NAMALWA (cell line): ENCODE data around the gene KRT81.
"Not testable (repeated sequence)": the region's sequence is repeated elsewhere in the genome, so short reads cannot be mapped to it uniquely, and the experiment has no call there.

Source experiments
- DNase-seq: peaks from one replicate; pipeline ENCODE4 v3.0.0-alpha.2; 2015; ENCODE audit warnings: low spot score

The KRT81 gene

GRCh38 chr12:52317468-52318052 is 26.2 kb upstream of the KRT81 start:
- no peak for DNase-seq

DNA sequence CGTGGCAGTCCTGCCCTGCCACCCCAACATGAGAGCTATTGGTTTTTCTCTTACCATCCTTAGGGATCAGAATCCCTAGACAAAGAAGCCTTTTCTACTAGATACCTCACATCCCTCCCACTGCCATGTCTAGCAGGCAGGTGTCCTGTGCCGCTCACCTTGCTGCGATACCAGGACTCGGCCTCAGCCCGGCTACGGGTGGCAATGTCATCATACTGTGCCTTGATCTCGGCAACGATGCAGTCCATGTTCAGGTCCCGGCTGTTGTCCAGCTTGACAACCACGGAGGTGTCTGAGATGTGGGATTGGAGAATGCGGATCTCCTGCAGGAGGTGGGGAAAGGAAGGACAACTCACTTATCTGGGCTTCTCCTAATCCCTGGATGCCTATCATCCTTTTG is 25.4 kb upstream of the KRT81 start:
- no peak for DNase-seq

DNA sequence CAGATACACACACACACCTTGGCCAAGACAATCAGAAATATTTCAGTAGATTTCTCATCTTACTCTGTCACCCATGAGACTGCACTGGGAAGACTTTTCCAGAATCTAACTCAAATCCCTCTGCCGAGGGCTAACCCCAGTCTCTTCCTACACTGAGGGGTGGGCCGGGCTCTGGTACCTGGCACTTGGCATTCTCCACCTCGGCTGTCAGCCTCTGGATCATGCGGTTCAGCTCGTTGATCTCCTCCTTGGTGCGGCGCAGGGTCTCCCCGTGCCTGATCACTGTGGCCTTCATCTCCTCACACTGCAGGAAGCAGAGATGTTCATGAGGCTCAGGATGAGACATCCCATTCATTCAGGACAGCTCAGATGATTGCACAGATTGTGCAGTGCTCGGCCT is 25.0 kb upstream of the KRT81 start:
- DNase-seq: no peak

DNA sequence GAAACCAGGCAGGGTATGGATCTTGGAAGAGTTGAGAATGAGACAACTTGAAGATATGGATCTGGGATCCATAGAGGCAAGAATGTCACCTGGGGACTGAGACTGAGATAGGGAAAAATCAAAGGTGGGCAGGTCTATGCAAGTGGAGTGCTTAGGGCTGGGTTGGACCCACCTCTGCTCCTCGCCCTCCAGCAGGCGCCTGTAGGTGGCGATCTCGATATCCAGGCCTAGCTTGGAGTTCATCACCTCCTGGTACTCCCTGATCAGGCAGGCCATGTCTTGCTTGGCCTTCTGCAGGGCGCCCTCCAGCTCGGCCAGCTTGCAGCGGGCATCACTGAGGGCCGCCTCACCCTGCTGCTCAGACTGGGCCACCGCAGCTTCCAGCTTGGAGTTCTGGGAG is 24.4 kb upstream of the KRT81 start:
- DNase-seq: peak; percentile 59

DNA sequence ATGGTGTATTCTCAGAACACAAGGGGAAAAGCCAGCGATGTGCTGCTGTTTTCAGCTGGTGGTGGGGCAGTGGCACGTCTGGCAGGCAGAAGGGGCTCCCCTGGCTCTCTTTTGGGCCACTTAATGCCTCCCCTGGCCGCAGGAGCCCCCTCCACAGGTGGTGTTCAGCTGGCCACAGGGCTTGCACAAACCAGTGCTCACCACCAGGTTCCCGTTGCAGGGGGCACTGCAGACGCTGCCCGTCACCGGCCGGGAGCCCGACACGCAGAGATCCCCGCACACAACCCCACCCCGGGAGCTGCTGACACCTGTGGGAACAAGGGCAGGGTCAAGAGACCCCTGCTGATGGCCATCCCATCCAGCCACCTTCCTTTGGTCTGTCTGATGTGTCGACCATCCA is 23.2 kb upstream of the KRT81 start:
- DNase-seq: no peak

DNA sequence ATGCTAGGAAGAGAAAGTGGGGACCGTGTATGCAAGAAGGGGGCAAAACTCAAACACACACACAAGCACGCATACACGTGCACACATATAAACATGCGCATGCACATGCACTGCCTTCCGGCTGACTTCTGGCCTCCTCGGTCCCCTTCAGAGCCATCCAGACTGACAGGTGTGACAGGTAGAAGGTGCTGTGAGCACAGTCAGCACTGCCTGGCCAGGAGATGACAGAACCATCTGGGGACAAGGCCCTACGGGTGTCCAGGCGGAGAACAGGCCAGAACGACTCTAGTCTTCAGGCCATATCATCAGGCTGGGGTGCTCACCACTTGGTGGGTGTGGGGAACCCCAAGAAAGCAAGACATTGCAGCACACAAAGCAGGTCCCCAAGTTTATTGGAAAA is 22.6 kb upstream of the KRT81 start:
- no peak for DNase-seq

DNA sequence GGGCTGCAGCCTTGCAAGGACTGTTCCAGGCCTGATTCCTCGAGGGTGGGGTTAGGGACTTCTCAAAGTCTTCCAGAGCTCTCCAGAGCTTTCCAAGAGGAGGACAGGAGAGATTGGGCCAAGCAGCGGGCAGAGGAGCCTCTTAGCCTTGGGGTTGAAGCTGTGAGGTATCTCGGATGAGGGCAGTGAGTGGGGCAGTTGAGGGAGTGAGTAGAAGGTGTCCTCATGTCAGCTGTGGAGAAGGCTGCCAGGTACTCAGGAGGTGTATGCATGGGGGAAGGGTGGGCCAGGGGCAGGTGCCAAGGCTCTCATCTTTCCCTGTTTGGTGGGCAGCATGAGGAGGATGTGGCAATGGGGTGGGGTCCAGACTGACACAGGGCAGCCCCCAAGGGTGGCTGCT is 22.1 kb upstream of the KRT81 start:
- no peak for DNase-seq

- DNase-seq: no peak
Measured at GRCh38 chr12:52312086-52312485, 20.8 kb upstream of the KRT81 start.

DNA sequence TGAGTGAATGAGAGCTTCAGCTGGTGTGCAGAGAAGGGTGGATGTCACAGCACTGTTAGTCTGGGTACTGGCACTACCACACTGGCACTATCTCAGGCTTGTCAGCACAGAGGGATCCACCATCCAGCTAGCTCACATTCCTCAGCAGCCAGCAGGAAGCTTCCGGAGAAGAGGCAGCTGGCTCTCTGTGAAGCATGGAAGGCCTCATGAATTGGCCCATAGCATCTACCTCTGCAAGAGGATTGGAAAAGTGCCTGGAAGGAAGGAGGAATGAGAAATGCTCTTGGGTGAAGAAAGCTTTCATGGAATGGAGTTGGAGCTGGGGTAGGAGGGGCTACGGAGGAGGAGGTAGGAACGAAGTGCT is 19.9 kb upstream of the KRT81 start:
- no peak for DNase-seq

DNA sequence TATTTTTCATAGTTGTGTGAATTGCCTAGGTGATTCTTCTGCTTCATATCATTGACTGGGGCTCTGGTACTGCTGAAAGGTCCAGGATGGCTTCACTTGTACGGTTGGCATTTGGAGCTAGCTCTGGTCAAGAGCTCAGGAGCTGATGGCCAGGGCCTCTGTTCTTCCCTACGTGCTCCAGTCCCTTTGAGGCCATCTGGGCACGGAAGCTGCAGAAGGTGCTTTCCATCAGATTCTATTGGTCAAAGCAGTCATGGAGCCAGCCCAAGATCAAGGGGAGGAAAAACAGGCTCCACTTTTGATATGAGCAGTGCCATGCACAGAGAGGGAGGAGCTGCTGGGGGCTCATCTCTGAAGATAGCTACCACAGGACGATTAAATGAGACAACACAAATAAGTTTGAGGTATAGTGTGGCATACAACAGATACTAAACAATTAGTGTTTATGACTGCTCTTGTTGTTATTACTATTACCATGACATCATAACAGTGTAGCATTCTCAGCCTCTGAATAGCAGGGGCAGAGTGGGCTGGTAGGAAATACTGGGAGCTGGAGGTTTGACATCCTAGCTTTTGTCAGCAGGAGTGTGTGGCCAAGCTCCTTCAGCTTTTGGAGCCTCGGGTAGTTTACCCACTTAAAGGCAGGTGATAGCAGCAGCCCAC is 19.4 kb upstream of the KRT81 start:
- DNase-seq: no peak

- DNase-seq: no peak
Measured at GRCh38 chr12:52308806-52309425, 17.6 kb upstream of the KRT81 start.

GRCh38 chr12:52307836-52308805 is 16.8 kb upstream of the KRT81 start:
- DNase-seq: no peak

- DNase-seq: no peak
Measured at GRCh38 chr12:52306731-52307130, 15.4 kb upstream of the KRT81 start.

DNA sequence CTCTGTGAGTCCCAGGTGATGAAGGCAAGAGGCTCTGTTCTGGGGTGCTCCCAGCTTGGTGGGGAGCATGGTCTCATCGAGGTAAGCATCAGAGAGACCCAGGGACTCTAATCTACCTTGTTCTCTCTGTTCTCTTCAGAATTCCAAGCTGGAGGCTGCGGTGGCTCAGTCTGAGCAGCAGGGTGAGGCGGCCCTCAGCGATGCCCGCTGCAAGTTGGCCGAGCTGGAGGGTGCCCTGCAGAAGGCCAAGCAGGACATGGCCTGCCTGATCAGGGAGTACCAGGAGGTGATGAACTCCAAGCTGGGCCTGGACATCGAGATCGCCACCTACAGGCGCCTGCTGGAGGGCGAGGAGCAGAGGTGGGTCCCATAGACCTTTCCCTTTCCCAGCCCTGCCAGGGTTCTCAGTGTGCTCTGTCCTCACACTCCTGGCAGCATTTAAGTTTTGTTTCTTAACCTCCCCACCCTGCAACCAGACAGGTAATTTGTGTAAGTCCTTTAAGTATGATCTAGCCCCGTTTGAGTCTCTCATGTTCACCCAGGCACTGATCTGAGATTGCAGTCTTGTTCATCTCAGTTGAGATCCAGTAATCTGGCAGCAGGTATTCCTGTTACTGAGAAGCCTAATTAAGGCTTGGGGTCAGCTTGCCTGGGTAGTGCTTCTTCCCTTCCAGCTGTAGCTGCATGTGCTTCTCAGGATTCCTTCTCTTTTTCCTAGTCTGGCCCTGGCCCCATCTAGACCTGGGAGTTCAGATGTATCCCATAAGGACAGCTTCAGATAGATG is 14.8 kb upstream of the KRT81 start:
- DNase-seq: no peak

GRCh38 chr12:52304941-52305411 is 13.6 kb upstream of the KRT81 start:
- DNase-seq: peak; percentile 17

DNA sequence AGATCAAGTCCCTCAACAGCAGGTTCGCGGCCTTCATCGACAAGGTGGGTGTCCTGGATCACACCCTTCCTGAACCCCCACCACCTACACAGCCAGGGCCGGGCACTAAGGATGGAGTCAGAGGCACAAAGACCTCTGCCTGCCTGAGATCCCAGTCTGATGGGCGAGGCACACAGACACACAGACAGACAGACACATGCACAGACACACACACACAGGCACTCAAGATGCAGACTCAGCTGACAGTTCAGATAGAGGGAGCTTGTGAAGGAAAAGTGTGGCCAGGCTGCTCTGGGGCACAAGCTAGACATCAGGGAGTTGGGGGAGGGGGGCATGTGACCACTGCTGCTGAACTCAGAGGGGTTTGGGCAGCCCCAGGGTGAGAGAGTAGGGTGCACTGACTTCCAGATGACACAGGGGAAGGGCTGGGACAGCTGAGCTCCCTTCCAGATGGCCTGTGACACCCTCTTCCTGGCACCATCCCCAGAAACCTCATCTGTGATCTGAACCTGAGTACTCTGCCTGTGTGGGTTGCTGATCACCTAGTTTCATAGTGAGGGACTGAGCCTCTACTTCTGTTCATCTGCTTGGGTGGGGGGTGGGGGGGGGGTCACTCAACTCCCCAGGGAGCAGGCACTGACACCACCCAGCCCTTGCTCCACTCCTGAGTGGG is 11.0 kb upstream of the KRT81 start:
- DNase-seq: not testable (repeated sequence)

DNA sequence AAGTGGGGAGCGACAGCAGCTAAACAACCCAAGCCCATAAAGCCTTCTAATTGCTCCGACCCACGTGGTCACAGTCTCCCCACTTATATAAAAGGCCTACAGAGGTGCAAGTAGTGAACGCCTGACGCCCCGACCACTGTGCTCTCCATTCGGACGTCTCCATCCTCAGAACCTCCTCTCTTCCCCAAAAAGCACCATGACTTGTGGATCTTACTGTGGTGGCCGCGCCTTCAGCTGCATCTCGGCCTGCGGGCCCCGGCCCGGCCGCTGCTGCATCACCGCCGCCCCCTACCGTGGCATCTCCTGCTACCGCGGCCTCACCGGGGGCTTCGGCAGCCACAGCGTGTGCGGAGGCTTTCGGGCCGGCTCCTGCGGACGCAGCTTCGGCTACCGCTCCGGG is 10.4 kb upstream of the KRT81 start:
- not testable (repeated sequence) for DNase-seq

GRCh38 chr12:52300796-52301691 is 9.7 kb upstream of the KRT81 start:
- no peak for DNase-seq

DNA sequence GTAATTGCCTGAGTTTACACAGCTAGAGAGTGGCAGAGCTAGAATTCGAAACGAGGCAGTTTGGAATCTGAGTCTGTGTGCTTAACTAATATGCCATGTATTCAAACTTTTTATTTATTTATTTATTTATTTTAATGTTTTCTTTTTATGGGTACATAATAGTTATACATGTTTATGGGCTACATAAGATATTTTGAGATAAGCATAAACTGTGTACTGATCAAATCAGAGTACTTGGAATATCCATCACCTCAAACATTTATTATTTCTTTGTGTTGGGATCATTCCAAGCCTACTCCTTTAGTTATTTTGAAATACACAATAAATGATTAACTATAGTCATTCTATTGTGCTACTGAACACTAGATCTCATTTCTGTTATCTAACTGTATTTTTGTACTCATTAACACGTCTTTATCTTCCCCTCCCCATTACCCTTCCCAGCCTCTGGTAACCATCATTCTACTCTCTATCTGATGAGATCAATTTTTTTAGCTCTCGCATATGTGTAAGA is 7.4 kb upstream of the KRT81 start:
- DNase-seq: no peak
